Activated gamma-delta T cell treated with Interleukin-2 at 50 U/mL for 16 hours (primary cell): ENCODE data around the gene TBL3.
"Not testable (repeated sequence)": the region's sequence is repeated elsewhere in the genome, so short reads cannot be mapped to it uniquely, and the experiment has no call there.

Experiments used
- DNase-seq: peaks from one replicate; pipeline ENCODE4 v3.0.0-alpha.2; 2020

The TBL3 gene

DNA sequence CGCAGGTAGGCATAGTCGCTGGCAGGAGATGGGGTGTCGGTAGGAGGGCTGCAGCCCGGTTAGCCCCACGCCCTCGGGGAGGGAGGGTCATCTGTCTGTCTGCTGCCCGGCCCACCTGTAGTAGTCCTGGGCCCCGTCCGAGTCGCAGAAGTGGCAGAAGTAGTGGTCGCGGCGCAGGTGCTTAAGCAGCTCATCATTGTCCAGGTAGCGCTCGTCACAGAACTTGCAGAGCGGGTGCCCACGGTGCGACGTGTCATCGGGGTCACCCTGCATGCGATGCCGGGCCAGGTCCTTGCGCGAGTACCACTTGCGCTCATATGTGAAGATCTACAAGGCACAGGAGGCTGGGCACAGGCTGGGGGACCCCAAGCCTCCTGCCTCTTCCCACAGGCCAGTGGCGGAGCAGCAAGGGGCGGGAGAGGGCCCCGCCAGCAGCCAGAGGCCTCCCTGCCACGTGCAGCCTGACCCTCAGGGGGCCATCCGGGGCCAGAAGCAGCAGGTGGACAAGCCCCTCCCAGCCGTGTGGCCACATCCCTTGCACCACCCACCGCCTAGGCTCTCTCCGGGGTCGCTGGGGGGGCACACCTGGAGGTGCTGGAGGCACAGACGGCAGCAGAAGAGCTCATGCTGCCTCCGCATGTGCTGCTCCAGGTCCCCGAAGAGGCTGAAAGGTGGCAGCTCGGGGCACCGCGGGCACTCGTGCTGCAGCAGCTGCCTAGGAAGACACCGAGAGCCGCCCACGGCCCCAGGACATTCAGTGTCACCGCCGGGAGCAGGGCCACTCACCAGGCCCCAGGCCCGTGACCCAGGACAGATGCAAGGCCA is 30.8 kb downstream of the TBL3 start:
- DNase-seq: no peak

DNA sequence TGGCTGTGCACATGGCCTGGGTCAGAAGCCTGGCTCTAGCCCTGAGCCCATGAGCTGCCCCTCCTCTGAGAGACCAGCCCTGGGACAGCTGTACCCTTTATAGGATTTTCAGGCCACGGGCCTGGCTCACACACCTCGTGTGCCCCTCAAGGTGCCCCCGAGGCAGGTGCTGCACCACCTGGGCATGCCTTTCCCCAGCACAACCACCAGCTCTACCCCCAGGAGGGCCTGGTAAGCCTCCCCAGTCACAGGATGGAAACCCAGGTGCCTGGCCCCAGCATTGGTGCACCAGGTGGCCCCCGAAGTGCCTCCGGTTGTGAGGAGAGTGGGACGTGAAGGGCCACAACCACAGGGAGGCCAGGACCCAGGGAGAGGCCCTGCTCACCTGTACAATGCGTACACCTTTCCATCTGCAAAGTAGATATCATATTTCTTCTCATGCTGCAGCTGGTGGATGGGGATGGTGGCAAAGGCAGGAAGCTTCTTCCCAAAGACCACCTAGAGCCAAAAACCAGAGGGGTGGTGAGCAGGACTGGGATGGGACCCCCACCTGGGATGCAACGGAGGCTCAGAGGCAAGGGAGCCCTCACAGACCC is 31.5 kb downstream of the TBL3 start:
- no peak for DNase-seq

- DNase-seq: peak; percentile 85
These were observed 32.2 kb downstream of the TBL3 start for GRCh38 chr16:2003827-2004641.

- no peak for DNase-seq
These were observed 33.1 kb downstream of the TBL3 start for GRCh38 chr16:2004795-2005517.

DNA sequence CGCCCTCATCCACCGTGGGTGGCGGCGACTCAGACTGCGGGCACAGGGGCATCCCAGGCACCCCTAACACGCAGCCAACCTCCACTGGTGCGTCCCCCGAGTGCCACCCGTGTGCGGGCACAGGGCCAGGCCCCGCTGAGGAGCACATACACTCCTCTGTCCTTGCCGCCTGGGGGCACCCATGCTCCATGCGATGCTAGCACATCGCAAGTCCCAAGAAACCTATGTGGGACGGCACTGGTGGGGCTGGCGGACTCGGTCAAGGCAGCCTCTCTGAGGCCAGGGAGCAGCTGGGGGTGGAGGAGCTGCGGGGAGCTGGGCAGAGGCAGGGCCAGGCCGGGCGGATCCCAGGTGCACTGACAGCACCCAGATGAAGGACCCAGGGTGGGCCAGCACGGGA is 33.8 kb downstream of the TBL3 start:
- DNase-seq: no peak

- no peak for DNase-seq
These were observed 34.5 kb downstream of the TBL3 start for GRCh38 chr16:2006317-2006716.

GRCh38 chr16:2007081-2007836 is 35.4 kb downstream of the TBL3 start:
- no peak for DNase-seq

DNA sequence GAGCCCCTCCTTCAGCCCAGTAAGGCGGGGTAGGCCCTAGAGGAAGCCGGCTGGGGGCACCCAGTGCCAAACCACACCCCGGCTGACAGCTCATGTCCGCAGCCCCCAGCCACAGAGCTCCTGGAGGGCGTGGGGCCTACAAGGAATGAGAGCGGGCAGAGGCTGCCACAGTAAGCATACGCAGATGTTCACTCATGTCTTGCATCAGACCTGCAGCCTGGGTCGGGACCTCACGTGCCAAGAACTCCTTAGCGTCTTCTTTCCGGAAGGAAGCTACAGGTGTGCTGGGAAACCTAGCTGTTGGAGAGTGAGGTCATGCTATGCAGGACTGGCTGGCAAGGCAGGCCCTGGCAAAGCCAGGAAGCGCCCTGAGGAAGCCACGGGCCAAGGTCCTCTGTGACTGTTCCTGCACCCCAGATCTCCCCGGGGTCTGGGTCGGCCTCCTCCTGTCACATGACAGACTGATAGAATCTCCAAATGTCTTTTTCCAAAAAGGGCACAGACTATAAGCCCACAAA is 36.2 kb downstream of the TBL3 start:
- DNase-seq: no peak

DNA sequence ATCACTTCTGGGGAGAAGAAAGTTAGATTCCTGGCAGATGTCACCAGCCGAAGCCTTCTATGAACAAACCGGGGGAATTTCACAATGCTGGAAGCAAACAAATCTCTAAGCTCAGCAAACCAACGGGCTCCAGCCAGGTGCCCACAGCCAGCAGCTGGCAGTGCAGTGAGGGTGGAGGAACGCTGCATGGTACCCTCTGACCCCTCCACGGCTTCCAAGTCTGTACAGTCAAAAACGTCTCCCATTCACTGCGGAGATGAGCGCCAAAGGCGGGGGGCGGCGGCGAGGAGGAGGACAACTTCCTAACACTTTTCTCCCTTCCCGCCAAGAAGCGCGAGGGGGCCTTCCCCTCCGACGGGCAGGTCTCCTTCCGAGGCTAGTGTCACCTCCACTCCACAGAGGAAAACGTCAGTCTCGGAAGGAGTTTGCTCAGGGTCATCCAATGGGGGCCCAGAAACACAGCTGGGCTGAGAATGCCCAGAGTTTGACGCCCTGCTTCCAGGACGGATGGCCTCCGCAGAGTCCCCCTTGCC is 36.8 kb downstream of the TBL3 start:
- no peak for DNase-seq

DNA sequence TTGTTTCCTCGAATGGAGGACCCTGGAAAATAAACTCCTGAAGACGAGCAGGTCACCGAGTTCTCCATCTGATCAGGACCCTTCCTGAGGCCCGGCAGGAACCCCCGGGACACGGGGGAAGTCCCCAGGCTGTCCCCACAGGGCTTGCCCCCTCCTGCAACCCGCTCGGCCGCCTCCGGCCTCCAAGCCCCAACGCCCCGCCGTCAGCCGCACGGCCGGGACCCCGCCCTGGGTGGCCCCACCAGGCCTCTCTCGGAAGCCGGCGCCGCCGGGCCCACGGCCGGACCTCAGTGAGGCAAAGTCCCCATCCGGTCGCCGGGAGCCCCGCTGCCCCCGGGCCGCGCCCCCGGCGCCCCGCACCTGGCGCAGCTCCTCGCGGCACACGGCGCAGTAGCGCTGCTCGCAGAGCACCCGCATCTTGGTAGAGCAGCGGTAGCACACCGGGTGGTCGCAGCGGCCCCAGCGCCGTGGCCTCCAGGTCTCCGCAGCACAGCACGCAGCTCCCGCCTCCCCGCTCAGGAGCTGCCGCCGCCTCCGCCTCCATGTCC is 37.4 kb downstream of the TBL3 start:
- DNase-seq: no peak

DNA sequence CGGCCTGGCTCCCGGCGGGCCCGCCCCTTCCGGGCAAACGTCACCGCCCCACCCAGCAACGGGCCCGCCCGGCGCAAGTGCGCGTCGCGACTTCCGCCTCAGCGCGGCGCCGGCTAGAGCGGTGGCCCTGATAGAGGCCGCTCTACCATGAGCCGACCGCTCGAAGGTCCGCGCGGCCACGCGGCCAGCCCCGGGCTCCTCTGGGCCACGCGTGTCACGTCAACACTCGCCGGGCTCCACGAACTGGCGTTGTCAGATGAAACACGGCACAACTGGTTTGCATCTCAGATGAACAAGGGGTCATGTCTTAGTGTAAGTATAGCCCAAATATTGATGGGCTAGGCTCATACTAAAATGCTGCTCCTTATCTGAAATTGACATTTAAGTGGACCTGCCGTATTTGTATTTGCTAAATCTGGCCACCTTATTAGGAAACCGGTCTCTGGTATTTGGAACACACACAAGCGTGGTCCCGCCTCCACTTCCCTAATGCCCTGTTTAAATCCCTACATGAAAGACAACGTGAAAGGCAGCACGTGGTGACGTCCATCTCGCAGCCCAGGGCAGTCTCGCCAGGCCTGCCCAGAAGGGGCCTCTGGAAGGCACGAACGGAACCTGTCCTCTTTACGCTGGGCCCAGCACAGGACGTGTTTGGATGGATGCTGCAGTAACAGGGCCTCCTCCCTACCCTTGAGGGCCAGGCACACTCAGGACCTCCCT is 38.1 kb downstream of the TBL3 start, which contains the start of gene ZNF598:
ZNF598 (minus strand) TSS at position 31 of the 720 bp plus-strand sequence.
- DNase-seq: peak; percentile 74

- not testable (repeated sequence) for DNase-seq
These were observed 39.9 kb downstream of the TBL3 start for GRCh38 chr16:2011726-2012125.

DNA sequence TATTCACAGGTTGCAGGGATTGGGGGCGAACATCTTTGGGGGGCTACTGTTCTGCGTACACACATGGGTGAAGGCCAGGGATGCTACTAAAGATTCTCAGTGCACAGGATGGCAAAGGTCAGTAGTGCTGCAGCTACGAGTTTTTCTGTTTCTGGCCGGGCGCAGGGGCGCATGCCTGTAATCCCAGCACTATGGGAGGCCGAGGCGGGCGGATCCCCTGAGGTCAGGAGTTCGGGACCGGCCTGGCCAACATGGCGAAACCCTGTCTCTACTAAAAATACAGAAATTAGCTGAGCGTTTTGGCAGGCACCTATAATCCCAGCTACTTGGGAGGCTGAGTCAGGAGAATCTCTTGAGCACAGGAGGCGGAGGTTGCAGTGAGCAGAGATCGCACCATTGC is 41.7 kb downstream of the TBL3 start:
- no peak for DNase-seq

DNA sequence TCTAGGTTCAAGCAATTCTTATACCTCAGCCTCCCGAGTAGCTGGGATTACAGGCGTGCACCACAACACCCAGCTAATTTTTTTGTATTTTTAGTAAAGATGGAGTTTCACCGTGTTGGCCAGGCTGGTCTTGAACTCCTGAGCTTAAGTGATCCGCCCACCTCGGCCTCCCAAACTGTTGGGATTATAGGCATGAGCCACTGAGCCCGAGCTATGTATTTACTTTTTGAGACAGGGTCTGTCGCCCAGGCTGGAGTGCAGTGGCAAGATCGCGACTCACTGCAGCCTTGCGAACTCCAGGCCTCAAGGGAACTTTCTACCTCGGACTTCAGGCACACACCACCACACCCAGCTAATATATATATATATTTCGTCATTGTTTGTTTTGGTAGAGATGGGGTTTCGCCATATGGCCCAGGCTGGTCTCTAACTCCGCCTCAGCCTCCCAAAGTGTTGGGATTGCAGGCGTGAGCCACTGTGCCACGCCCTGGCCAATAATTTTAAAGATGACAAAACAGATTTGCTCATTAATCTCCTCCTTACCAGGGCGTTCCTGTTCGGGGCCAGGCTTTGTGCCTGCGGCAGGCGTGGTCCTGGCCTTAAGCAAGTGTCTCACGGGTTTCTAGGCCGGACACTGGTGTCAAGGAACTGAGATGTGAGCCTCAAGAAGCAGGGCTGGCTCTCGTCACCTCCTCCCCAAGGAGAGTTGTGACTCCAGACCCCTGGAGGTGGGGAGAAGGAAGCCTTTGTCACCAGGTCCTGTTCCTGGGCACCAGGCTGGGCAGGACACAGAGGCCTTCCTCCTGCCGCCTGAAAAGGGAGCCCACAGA is 43.5 kb downstream of the TBL3 start:
- DNase-seq: no peak

DNA sequence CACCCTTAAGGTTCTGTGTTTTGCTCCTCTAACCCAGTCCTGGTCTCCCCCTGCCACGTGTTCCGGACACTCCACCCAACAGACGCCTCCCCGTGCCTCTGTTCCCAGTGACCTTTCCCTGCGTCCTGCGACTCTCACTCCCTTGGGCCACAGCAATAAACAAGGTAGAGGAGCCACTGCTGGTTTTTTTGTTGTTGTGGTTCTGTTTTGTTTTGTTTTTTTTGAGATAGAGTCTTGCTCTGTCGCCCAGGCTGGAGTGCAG is 44.0 kb downstream of the TBL3 start:
- no peak for DNase-seq

DNA sequence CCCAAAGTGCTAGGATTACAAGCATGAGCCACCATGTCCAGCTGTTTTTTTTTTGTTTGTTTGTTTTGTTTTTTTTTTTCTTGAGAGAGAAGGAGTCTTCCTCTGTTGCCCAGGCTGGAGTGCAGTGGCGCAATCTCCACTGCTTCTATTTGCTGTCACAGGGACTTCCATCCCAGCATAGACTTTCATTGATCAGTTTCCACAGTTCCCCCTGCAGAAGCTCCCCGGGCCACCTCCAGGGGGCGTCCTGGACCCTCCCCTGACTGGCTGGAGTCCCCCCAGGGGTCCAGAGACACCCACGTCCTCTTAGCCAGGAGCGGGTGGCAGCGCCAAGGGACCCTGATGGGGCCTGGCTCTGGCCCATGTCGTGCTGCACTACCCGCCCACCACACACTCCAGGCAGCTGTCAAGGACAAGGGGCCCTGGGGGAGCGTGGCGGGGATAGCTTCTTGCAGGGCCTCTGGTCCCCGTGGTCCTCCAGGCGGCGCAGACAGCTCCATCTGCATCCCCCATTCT is 44.6 kb downstream of the TBL3 start:
- DNase-seq: no peak

- no peak for DNase-seq
These were observed 47.7 kb downstream of the TBL3 start, which contains the start of gene NPW for GRCh38 chr16:2019518-2019920. TSS of gene NPW (plus strand) at chr16:2019785.

GRCh38 chr16:2019921-2020831 is 48.3 kb downstream of the TBL3 start:
- no peak for DNase-seq

DNA sequence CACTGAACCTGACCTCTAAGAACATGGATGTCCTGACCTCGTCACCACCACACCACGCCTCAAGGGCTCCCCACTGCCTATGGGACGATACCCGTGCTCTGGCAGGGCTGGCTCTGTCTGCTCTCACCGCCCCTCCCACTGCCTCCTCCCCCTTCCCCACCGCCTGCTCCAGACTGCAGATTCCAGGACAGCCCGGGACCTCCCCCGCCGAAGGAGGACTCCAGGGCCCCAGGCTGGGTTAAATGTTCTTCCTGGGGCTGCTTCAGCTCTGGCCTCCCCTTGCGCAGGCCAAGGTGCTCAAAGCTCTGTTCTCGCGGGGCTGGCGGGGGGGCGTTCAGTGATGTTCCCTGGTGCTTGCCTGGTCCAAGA is 50.9 kb downstream of the TBL3 start:
- DNase-seq: no peak
